Superior temporal gyrus (tissue), 1 donor: ENCODE results near the gene NAT14.
"Not testable (repeated sequence)": the region's sequence is repeated elsewhere in the genome, so short reads cannot be mapped to it uniquely, and the experiment has no call there.

Experiments used
- DNase-seq: peaks from one replicate; pipeline ENCODE4 v3.0.0-alpha.2; 2016; ENCODE audit errors: extremely low spot score

The NAT14 gene, protein sequence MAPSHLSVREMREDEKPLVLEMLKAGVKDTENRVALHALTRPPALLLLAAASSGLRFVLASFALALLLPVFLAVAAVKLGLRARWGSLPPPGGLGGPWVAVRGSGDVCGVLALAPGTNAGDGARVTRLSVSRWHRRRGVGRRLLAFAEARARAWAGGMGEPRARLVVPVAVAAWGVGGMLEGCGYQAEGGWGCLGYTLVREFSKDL

GRCh38 chr19:55484593-55485438 is at the start of gene NAT14:
TSS of gene NAT14 (plus strand) at chr19:55485188. CDS start at chr19:55485709, 521 bp downstream.
- DNase-seq, result peak; percentile 53

- DNase-seq, result no peak
Observed at GRCh38 chr19:55436847-55437246, 48.1 kb upstream of the NAT14 start.

DNA sequence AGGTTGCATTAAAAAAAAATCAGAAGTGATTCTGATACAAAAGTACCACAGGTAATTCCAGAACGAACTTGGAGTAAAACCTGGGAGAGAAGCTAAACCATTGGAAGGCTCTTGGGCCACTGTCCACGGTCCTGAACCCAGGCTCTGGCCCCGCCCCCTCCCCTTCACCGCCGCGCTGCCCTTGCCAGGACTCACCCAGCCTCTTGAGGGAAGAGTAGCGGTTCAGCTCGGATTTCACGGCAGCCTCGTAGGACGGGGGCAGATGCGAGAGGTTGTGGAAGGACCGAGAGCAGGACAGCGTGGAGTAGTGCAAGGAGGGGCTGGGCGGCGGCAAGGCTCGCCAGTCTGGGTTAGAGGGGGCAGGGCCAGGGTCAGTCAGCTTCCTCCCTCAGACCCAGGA is 47.6 kb upstream of the NAT14 start:
- no peak for DNase-seq

DNA sequence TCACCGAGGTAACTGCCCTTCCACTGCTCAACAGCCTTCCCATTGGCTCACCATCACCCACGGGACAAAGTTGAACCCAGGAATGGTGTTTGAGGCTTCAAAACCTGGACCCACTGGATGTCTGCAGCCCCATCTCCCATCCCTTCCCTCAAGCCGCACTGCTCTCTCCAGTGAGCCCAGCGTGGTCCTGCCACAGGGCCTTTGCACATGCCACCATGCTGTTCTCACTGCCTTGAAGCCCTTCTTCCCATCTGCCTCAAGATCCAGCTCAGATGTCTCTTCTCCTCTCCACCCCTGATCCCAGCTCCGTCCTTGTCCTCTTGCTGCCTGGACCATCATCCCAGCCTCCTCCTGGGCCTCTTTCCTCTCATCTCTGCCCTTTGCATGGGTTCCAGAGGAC is 45.9 kb upstream of the NAT14 start:
- DNase-seq, result no peak

- no peak for DNase-seq
Observed at GRCh38 chr19:55440411-55441105, 44.4 kb upstream of the NAT14 start.

GRCh38 chr19:55441319-55441691 is 43.7 kb upstream of the NAT14 start:
- no peak for DNase-seq

GRCh38 chr19:55441692-55442321 is 43.2 kb upstream of the NAT14 start:
- DNase-seq, result no peak

GRCh38 chr19:55442372-55442961 is 42.5 kb upstream of the NAT14 start:
- no peak for DNase-seq

- DNase-seq, result peak; percentile 76
Observed at GRCh38 chr19:55443045-55443823, 41.8 kb upstream of the NAT14 start, which contains the start of gene SHISA7. TSS of gene SHISA7 (minus strand) at chr19:55443300. CDS start at chr19:55442863, 437 bp downstream.

- no peak for DNase-seq
Observed at GRCh38 chr19:55443824-55444480, 41.0 kb upstream of the NAT14 start.

- DNase-seq, result no peak
Observed at GRCh38 chr19:55444646-55445045, 40.3 kb upstream of the NAT14 start.

- no peak for DNase-seq
Observed at GRCh38 chr19:55446060-55446459, 38.9 kb upstream of the NAT14 start.

GRCh38 chr19:55447421-55448174 is 37.4 kb upstream of the NAT14 start:
- DNase-seq, result peak; percentile 86

DNA sequence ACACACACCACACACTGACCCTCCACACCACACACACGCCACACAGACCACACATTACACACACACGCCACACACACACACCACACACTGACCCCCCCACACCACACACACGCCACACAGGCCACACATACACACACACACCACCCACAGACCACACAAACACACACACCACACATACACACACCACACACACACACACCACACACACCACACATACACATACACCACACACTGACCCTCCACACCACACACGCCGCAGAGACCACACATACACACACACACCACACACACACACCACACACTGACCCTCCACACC is 36.9 kb upstream of the NAT14 start:
- not testable (repeated sequence) for DNase-seq

DNA sequence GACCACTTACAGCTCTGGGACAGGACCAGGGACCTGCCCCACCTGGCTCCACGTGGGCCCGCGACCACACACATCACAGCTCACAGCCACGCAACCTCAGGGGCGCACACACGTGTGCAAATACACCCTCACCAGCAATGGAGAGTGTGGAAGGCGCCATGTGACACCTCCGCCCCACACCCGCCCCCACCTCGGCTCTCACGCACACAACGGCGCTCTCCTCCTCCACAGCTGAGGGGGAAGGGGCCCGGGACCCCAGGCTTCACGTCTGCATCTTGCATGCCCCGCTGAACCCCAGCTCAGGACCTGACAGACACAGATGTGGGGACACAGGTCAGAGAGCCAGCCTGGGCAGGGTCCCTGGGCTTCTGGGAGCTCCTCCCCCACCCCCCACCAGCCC is 35.5 kb upstream of the NAT14 start:
- no peak for DNase-seq

- DNase-seq, result no peak
Observed at GRCh38 chr19:55451163-55451964, 33.6 kb upstream of the NAT14 start.

- peak; percentile 47 for DNase-seq
Observed at GRCh38 chr19:55451965-55452748, 32.8 kb upstream of the NAT14 start.

DNA sequence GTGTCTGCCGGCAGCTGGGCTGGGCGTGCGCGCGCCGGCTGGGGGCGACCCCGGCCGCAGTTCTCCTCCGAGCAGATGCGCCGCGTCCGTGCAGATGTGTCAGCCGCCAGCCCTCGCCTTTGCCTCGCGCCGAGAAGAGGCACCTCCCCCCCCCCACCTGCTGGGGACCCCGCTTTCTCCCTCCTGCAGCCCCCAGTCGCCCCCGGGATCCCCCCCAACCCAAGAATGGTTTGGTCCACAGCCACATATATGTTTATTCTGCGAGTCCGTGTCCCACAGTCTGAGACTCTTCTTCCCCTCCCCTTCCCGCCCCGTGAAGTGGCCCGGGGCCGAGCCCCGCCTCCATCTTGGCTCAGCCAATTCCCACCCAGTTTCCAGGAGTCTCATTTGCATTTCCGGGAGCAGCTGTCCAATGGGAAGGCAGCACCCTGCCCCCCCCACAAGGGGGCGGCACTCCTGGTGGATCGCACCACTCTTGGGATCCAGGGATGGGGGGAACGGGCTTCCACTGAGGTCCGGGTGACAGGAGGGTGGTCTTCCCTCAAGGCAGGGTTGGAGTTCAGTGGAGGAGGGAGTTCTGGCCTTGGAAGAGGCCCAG is 32.1 kb upstream of the NAT14 start:
- peak; percentile 97 for DNase-seq
